Measurements from ENCODE around the gene MPC2. TPM values are rescaled to one million over a fixed set of nuclear protein-coding genes. Genes with fewer than 3 reads are reported as not detected.
A peak's percentile ranks its signal among the peaks of the same experiment; 100 is the strongest.

Gene MPC2
- total RNA-seq, 1 experiment from 2014 or later = 159 TPM

DNA sequence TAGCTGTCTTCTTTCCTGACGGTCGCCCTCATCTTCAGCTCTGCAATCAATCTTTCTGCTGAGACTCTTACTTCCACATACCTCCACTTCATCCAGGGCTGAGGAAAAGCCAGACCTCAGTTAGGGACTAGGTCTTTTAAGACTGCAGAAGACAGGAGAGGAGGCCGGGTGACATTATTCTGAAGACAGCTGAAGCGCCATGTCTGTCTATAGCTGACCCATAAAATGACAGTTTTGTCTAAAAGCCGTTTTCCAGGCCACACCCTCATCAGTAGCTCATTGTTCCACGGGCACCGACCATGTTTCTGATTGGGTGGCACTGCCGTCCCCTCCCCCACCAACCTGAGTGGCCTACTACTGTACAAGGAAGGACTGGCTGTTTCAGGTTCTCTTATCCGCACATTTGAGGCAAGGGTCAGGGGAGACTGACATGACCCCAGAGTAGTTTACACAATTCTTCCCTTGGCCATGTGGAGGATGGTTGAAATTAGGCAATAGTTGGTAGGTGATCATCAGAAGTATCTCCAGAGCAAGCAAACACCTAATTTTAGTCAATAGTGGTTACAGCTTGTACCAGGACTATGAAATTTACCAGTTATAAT lies 22.9 kb downstream of the MPC2 start, which contains the start of gene ADCY10:
TSS of gene ADCY10 (minus strand) at position 240 of the 602 bp plus-strand sequence. CDS start 8,994 bp downstream, outside the sequence.
- peaks cover 17% of the 10 kb centered on the region for H3K9me3 Mint-ChIP-seq (ENCODE audit: unreplicated experiment)
- Histone ChIP-seq H3K4me3 (ENCODE audit: low read depth, low read length) (no peak within 1 kb of the TSS), H3K36me3 (ENCODE audit: control insufficient read depth, insufficient read depth, low read length) (peaks cover 5% of the 10 kb centered on the region), H3K4me1 (peaks cover 43% of the 10 kb centered on the region), H3K27me3 (replicated peaks; ENCODE audit: control insufficient read depth, insufficient read depth, low read length) (no peaks in the 10 kb centered on the region), H3K9me3 (peaks cover 3% of the 10 kb centered on the region; the same call in 1 of the 2 replicates)
- intact Hi-C loops (cut with micrococcal nuclease; ENCODE audit: unreplicated experiment) = no loop called here
- no peak within 1 kb of the TSS for H3K4me3 Mint-ChIP-seq (ENCODE audit: unreplicated experiment)
- ChIA-PET CTCF (interaction anchor here (0.6 to 1.9 kb wide), 2 partner anchors 13 to 67 kb away, joined by 3 to 4 read pairs; no protein-coding TSS in a partner anchor), POLR2A (no interaction called here)
- H3K27ac Mint-ChIP-seq (ENCODE audit: unreplicated experiment) = no peak within 1 kb of the TSS
- TF ChIP-seq, protein P1, sequence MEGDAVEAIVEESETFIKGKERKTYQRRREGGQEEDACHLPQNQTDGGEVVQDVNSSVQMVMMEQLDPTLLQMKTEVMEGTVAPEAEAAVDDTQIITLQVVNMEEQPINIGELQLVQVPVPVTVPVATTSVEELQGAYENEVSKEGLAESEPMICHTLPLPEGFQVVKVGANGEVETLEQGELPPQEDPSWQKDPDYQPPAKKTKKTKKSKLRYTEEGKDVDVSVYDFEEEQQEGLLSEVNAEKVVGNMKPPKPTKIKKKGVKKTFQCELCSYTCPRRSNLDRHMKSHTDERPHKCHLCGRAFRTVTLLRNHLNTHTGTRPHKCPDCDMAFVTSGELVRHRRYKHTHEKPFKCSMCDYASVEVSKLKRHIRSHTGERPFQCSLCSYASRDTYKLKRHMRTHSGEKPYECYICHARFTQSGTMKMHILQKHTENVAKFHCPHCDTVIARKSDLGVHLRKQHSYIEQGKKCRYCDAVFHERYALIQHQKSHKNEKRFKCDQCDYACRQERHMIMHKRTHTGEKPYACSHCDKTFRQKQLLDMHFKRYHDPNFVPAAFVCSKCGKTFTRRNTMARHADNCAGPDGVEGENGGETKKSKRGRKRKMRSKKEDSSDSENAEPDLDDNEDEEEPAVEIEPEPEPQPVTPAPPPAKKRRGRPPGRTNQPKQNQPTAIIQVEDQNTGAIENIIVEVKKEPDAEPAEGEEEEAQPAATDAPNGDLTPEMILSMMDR (IDR thresholded peaks at IDR 0.05; ENCODE audit: insufficient read depth in 1 of 2, low read depth in 1 of 2, low read length in 1 of 2, severe bottlenecking in 1 of 2, unreplicated experiment in 1 of 2) = no peak
- H3K36me3 Mint-ChIP-seq (ENCODE audit: insufficient read depth, unreplicated experiment) = peaks cover 50% of the 10 kb centered on the region
- DNase-seq = peak in 1 of 2 experiments; percentile 37
- H3K4me1 Mint-ChIP-seq (ENCODE audit: low read depth, unreplicated experiment) = peaks cover 28% of the 10 kb centered on the region
- BruUV-seq (replicated peaks) = no TSS peak
- H3K27me3 Mint-ChIP-seq (ENCODE audit: insufficient read depth, unreplicated experiment) = no peaks in the 10 kb centered on the region

DNA sequence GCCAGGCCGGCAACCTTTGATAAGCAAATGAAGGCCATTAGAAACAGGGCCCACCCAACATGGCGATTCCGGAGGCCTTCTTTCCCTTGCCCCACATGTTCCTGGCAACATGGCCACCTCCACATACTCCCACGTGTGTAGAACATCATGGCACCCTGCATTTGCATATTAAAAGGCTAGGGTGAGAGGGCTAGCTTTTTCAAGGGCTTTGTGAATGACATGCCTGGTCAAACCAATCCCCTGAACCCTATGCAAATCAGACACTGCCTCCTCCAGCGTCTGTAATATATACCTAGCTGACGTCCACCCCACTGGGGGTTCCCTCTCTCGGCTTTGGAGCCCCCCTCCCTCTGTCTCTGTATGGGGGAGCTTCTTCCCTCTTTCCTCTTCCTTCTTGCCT lies 24.6 kb downstream of the MPC2 start:
- BruUV-seq (replicated peaks) = no TSS peak
- Mint-ChIP-seq H3K27ac (ENCODE audit: unreplicated experiment) (no peak overlapping the region), H3K4me3 (ENCODE audit: unreplicated experiment) (no peak overlapping the region), H3K27me3 (ENCODE audit: insufficient read depth, unreplicated experiment) (no peaks in the 10 kb centered on the region), H3K4me1 (ENCODE audit: low read depth, unreplicated experiment) (peaks cover 28% of the 10 kb centered on the region), H3K9me3 (ENCODE audit: unreplicated experiment) (peaks cover 18% of the 10 kb centered on the region), H3K36me3 (ENCODE audit: insufficient read depth, unreplicated experiment) (peaks cover 40% of the 10 kb centered on the region)
- intact Hi-C loops (cut with micrococcal nuclease; ENCODE audit: unreplicated experiment) = no loop called here
- ChIA-PET CTCF (no interaction called here), POLR2A (no interaction called here)
- no peak for DNase-seq
- TF ChIP-seq, protein P1 (IDR thresholded peaks at IDR 0.05; ENCODE audit: insufficient read depth in 1 of 2, low read depth in 1 of 2, low read length in 1 of 2, severe bottlenecking in 1 of 2, unreplicated experiment in 1 of 2) = no peak
- Histone ChIP-seq H3K27me3 (replicated peaks; ENCODE audit: control insufficient read depth, insufficient read depth, low read length) (no peaks in the 10 kb centered on the region), H3K4me3 (ENCODE audit: low read depth, low read length) (no peak overlapping the region), H3K36me3 (ENCODE audit: control insufficient read depth, insufficient read depth, low read length) (peaks cover 5% of the 10 kb centered on the region), H3K9me3 (peaks cover 3% of the 10 kb centered on the region; the same call in 1 of the 2 replicates), H3K4me1 (peaks cover 36% of the 10 kb centered on the region)

DNA sequence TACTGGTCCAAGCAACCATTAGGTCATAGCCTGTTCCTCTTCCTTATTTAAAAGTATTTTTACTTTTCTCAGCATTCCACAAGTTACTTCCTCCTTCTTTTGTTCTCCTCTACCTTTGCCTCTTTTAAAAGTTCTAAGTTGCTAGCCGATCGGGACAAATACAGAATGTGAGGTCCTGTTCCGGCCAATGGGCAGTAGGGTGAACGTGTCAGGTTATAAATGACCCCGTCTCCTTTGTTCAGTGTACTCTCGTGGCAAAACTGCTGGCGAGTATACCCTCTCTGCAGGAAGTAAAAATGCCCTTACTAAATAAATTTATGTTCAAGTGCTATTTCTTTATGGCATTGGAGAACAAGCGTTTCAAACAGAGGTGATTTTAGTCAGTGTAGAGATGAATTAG lies 25.5 kb downstream of the MPC2 start:
- intact Hi-C loops (cut with micrococcal nuclease; ENCODE audit: unreplicated experiment) = no loop called here
- no TSS peak for BruUV-seq (replicated peaks)
- peaks cover 22% of the 10 kb centered on the region for H3K4me1 Mint-ChIP-seq (ENCODE audit: low read depth, unreplicated experiment)
- CTCF ChIA-PET = no interaction called here
- POLR2A ChIA-PET = no interaction called here
- peaks cover 32% of the 10 kb centered on the region for H3K36me3 Mint-ChIP-seq (ENCODE audit: insufficient read depth, unreplicated experiment)
- TF ChIP-seq, protein P1 (IDR thresholded peaks at IDR 0.05; ENCODE audit: insufficient read depth in 1 of 2, low read depth in 1 of 2, low read length in 1 of 2, severe bottlenecking in 1 of 2, unreplicated experiment in 1 of 2) = no peak
- H3K27me3 Mint-ChIP-seq (ENCODE audit: insufficient read depth, unreplicated experiment) = no peaks in the 10 kb centered on the region
- H3K27me3 ChIP-seq (replicated peaks; ENCODE audit: control insufficient read depth, insufficient read depth, low read length) = no peaks in the 10 kb centered on the region
- H3K27ac Mint-ChIP-seq (ENCODE audit: unreplicated experiment) = no peak overlapping the region
- DNase-seq = no peak
- H3K4me1 ChIP-seq = peaks cover 27% of the 10 kb centered on the region
- peaks cover 3% of the 10 kb centered on the region; the same call in 1 of the 2 replicates for H3K9me3 ChIP-seq
- peaks cover 18% of the 10 kb centered on the region for H3K9me3 Mint-ChIP-seq (ENCODE audit: unreplicated experiment)
- H3K36me3 ChIP-seq (ENCODE audit: control insufficient read depth, insufficient read depth, low read length) = peaks cover 5% of the 10 kb centered on the region
- H3K4me3 Mint-ChIP-seq (ENCODE audit: unreplicated experiment) = no peak overlapping the region
- H3K4me3 ChIP-seq (ENCODE audit: low read depth, low read length) = no peak overlapping the region

Measured in Caco-2 (cell line).